Erythroblast (primary cell): Measurements from ENCODE around the gene TMEM37.

ENCODE experiments used
- GATA1 ChIP-seq: IDR thresholded peaks from 2 replicates; pipeline ENCODE4 v1.6.1; 2011; ENCODE audit warnings: low read depth, mild to moderate bottlenecking, control low read depth, low read length, moderate library complexity
- POLR2A ChIP-seq: IDR thresholded peaks from 2 replicates; pipeline ENCODE4 v1.6.1; 2011; ENCODE audit warnings: mild to moderate bottlenecking, low read length

GRCh38 chr2:119440873-119441272, 9.2 kb downstream of the TMEM37 start:
- TF ChIP-seq POLR2A (no peak), GATA1 (no peak)
